RWPE1 (cell line): Measurements from ENCODE around the gene COA5.

Experiments used
- CTCF ChIA-PET: fragments of 350-600 bp; sonication (Branson Sonifier 250); formaldehyde crosslinking; extraction: SDS; loops from one replicate; lab custom pipeline; 2021; lab: Yijun Ruan, JAX
- POLR2A ChIA-PET: fragments of 400-600 bp; formaldehyde crosslinking; extraction: SDS; loops from one replicate; lab custom pipeline; 2020; ENCODE audit warnings: antibody characterized with exemption; ENCODE audit not compliant: low non-redundant PET; lab: Yijun Ruan, JAX
- DNase-seq: peaks from one replicate; pipeline ENCODE4 v3.0.0; 2012; ENCODE audit warnings: low spot score
- H3K27ac ChIP-seq: fragments of 450-650 bp; 2 replicates; pipeline ENCODE4 v1.5.1; 2017
- CTCF ChIP-seq: fragments of 450-650 bp; conservative IDR thresholded peaks from 2 replicates; pipeline ENCODE4 v1.5.1; 2017; ENCODE audit warnings: low read depth, mild to moderate bottlenecking

COA5 gene

DNA sequence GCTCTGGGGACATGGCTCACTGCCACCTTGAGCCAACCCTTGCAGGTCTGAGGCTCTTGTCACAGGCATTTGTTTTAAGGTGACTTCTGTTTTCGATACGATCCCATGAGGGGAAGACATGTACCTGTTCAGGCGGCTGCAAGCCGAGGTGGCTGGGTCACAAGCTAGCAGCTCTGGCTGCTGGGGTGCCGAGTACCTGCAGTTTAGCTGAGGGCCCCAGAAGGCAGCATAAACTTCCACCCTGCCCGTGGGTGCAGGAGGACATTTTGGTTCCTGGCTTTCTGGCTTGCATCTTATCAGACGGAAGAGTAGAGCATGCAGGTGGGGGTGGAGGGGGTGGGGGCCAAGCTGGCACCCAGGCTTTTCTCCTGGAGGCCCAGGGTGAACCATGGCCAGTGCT, 28.4 kb downstream of the COA5 start:
- ChIA-PET POLR2A (no interaction called here), CTCF (interaction anchor here (0.5 to 0.6 kb wide), 4 partner anchors 16 to 298 kb away, joined by 3 to 4 read pairs (median 3); no protein-coding TSS in a partner anchor)
- no peak for TF ChIP-seq CTCF
- no peak for DNase-seq
- H3K27ac ChIP-seq: no peak overlapping the region

GRCh38 chr2:98578231-98578630, 30.1 kb downstream of the COA5 start:
- H3K27ac ChIP-seq: no peak overlapping the region
- CTCF ChIA-PET: no interaction called here
- no peak for DNase-seq
- POLR2A ChIA-PET: no interaction called here
- no peak for TF ChIP-seq CTCF

DNA sequence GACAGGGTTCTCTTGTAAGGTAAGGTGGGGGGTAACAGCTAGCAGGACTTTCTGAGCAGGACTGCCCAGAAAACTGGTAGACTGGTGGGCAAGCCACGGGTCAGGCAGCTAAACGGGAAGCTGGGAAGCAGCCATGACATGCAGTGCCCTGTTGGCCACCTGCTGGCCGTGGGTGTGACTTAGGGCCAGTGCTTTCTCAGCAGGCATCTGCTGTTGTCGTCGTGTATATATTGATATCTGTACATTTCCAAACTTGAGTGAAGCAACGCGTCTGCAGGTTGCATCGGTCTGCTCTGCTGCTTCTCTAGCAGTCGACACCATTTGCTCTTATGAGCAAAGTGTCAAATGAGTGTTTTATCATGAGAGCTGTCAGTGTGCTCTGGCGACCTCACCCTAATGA, 31.0 kb downstream of the COA5 start:
- no peak overlapping the region for H3K27ac ChIP-seq
- CTCF ChIA-PET: no interaction called here
- TF ChIP-seq CTCF: no peak
- POLR2A ChIA-PET: no interaction called here
- no peak for DNase-seq

GRCh38 chr2:98576666-98577312, 31.5 kb downstream of the COA5 start:
- no peak for TF ChIP-seq CTCF
- ChIA-PET CTCF (no interaction called here), POLR2A (no interaction called here)
- H3K27ac ChIP-seq: no peak overlapping the region
- no peak for DNase-seq

GRCh38 chr2:98573426-98573825, 34.9 kb downstream of the COA5 start:
- ChIA-PET CTCF (interaction anchor here (0.5 to 0.8 kb wide), 3 partner anchors 12 to 897 kb away, joined by 3 read pairs; no protein-coding TSS in a partner anchor), POLR2A (no interaction called here)
- TF ChIP-seq CTCF: no peak
- H3K27ac ChIP-seq: no peak overlapping the region
- no peak for DNase-seq

GRCh38 chr2:98572676-98573075, 35.6 kb downstream of the COA5 start:
- DNase-seq: no peak
- CTCF ChIA-PET: interaction anchor here (0.5 kb wide), 1 partner anchor 327 kb away, joined by 3 read pairs; no protein-coding TSS in a partner anchor
- TF ChIP-seq CTCF: no peak
- no peak overlapping the region for H3K27ac ChIP-seq
- POLR2A ChIA-PET: no interaction called here
